Cerebellar nuclear complex (tissue), 1 donor: Measurements from ENCODE around the gene ANKFY1.
"Not testable (repeated sequence)": the region's sequence is repeated elsewhere in the genome, so short reads cannot be mapped to it uniquely, and the experiment has no call there.

Experiments
- DNase-seq, 2 experiments: peaks; one replicate each; lab custom pipeline; 2025; lab: John Stamatoyannopoulos, UW

The ANKFY1 gene

GRCh38 chr17:4261452-4261851 is 2.3 kb downstream of the ANKFY1 start:
- no peak for DNase-seq

- no peak for DNase-seq
Measured at GRCh38 chr17:4258867-4259266, 4.9 kb downstream of the ANKFY1 start.

GRCh38 chr17:4256952-4257351 is 6.8 kb downstream of the ANKFY1 start:
- no peak for DNase-seq

GRCh38 chr17:4255271-4255670 is 8.5 kb downstream of the ANKFY1 start:
- DNase-seq: not testable (repeated sequence)

GRCh38 chr17:4250887-4251286 is 12.9 kb downstream of the ANKFY1 start:
- no peak for DNase-seq

- DNase-seq: no peak
Measured at GRCh38 chr17:4249452-4250029, 14.2 kb downstream of the ANKFY1 start.

- no peak for DNase-seq
Measured at GRCh38 chr17:4248504-4249277, 15.1 kb downstream of the ANKFY1 start.

GRCh38 chr17:4247971-4248388 is 15.8 kb downstream of the ANKFY1 start:
- no peak for DNase-seq

- DNase-seq: no peak
Measured at GRCh38 chr17:4247361-4247970, 16.3 kb downstream of the ANKFY1 start.

- DNase-seq: no peak
Measured at GRCh38 chr17:4246674-4247073, 17.1 kb downstream of the ANKFY1 start.

- DNase-seq: no peak
Measured at GRCh38 chr17:4241535-4241934, 22.2 kb downstream of the ANKFY1 start.

- DNase-seq: no peak
Measured at GRCh38 chr17:4236456-4236855, 27.3 kb downstream of the ANKFY1 start.

- DNase-seq: no peak
Measured at GRCh38 chr17:4235372-4236279, 28.2 kb downstream of the ANKFY1 start.

- DNase-seq: no peak
Measured at GRCh38 chr17:4234401-4234800, 29.4 kb downstream of the ANKFY1 start.

- no peak for DNase-seq
Measured at GRCh38 chr17:4233668-4234258, 30.0 kb downstream of the ANKFY1 start.

GRCh38 chr17:4232168-4232813 is 31.5 kb downstream of the ANKFY1 start:
- DNase-seq: no peak

GRCh38 chr17:4229627-4230541 is 33.9 kb downstream of the ANKFY1 start:
- no peak for DNase-seq

GRCh38 chr17:4221899-4222659 is 41.7 kb downstream of the ANKFY1 start:
- no peak for DNase-seq

GRCh38 chr17:4221163-4221562 is 42.6 kb downstream of the ANKFY1 start:
- no peak for DNase-seq
